ENCODE measurements around the gene LYL1. TPM values are rescaled to one million over a fixed set of nuclear protein-coding genes. Genes with fewer than 3 reads are reported as not detected.

The LYL1 gene
- total and polyA plus RNA-seq, 4 donors = 12.9 to 34.1 (median 20.7) TPM

GRCh38 chr19:13057744-13058143 lies 44.9 kb downstream of the LYL1 start:
- DNase-seq (peak; percentile 83 to 93 (median 92)), ATAC-seq (ENCODE audit: insufficient read depth, low FRiP score) (no peak)
- Histone ChIP-seq H3K9me3 (ENCODE audit: control insufficient read depth in 4 of 4, insufficient read depth in 3 of 4, low read length in 3 of 4) (no peaks in the 10 kb centered on the region), H3K4me1 (ENCODE audit: control insufficient read depth in 5 of 5, insufficient read depth in 5 of 5, low read length in 5 of 5) (peaks cover 15 to 88% (median 51%) of the 10 kb centered on the region in 5 donors), H3K27me3 (ENCODE audit: control insufficient read depth in 3 of 3, insufficient read depth in 3 of 3, low read length in 2 of 3) (no peaks in the 10 kb centered on the region), H3K4me3 (no peak overlapping the region), H3K27ac (ENCODE audit: low read depth in 1 of 2, low read length in 1 of 2) (peak overlapping the region; percentile 6 to 98), H3K9ac (ENCODE audit: insufficient read depth in 1 of 2, low read length in 2 of 2) (no peak overlapping the region), H3K36me3 (ENCODE audit: control insufficient read depth in 4 of 4, insufficient read depth in 4 of 4, low read length in 4 of 4) (no peaks in the 10 kb centered on the region)
- WGBS, 2 donors = 63 to 65% methylated on average over 2 of the region's 2 CpGs
- TF ChIP-seq, protein P1, sequence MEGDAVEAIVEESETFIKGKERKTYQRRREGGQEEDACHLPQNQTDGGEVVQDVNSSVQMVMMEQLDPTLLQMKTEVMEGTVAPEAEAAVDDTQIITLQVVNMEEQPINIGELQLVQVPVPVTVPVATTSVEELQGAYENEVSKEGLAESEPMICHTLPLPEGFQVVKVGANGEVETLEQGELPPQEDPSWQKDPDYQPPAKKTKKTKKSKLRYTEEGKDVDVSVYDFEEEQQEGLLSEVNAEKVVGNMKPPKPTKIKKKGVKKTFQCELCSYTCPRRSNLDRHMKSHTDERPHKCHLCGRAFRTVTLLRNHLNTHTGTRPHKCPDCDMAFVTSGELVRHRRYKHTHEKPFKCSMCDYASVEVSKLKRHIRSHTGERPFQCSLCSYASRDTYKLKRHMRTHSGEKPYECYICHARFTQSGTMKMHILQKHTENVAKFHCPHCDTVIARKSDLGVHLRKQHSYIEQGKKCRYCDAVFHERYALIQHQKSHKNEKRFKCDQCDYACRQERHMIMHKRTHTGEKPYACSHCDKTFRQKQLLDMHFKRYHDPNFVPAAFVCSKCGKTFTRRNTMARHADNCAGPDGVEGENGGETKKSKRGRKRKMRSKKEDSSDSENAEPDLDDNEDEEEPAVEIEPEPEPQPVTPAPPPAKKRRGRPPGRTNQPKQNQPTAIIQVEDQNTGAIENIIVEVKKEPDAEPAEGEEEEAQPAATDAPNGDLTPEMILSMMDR (IDR thresholded peaks at IDR 0.05; ENCODE audit: control extremely low read depth, extremely low read depth) = no peak

GRCh38 chr19:13057147-13057572 lies 45.5 kb downstream of the LYL1 start:
- peaks cover 15 to 94% (median 57%) of the 10 kb centered on the region in 5 donors for H3K4me1 ChIP-seq (ENCODE audit: control insufficient read depth in 5 of 5, insufficient read depth in 5 of 5, low read length in 5 of 5)
- no peaks in the 10 kb centered on the region for H3K27me3 ChIP-seq (ENCODE audit: control insufficient read depth in 3 of 3, insufficient read depth in 3 of 3, low read length in 2 of 3)
- ATAC-seq (ENCODE audit: insufficient read depth, low FRiP score) (no peak), DNase-seq (peak; percentile 66 to 72 (median 71))
- H3K9me3 ChIP-seq (ENCODE audit: control insufficient read depth in 4 of 4, insufficient read depth in 3 of 4, low read length in 3 of 4) = no peaks in the 10 kb centered on the region
- 36 to 65% methylated on average over 15 of the region's 15 CpGs for WGBS, 2 donors
- no peak overlapping the region for H3K4me3 ChIP-seq
- H3K27ac ChIP-seq (ENCODE audit: low read depth in 1 of 2, low read length in 1 of 2) = peak overlapping the region; percentile 17 to 98
- TF ChIP-seq, protein P1 (IDR thresholded peaks at IDR 0.05; ENCODE audit: control extremely low read depth, extremely low read depth) = no peak
- H3K36me3 ChIP-seq (ENCODE audit: control insufficient read depth in 4 of 4, insufficient read depth in 4 of 4, low read length in 4 of 4) = peaks cover 0 to 3% (median 0%) of the 10 kb centered on the region in 4 donors
- peak overlapping the region in 1 of 2 donors; percentile 51 for H3K9ac ChIP-seq (ENCODE audit: insufficient read depth in 1 of 2, low read length in 2 of 2)

DNA sequence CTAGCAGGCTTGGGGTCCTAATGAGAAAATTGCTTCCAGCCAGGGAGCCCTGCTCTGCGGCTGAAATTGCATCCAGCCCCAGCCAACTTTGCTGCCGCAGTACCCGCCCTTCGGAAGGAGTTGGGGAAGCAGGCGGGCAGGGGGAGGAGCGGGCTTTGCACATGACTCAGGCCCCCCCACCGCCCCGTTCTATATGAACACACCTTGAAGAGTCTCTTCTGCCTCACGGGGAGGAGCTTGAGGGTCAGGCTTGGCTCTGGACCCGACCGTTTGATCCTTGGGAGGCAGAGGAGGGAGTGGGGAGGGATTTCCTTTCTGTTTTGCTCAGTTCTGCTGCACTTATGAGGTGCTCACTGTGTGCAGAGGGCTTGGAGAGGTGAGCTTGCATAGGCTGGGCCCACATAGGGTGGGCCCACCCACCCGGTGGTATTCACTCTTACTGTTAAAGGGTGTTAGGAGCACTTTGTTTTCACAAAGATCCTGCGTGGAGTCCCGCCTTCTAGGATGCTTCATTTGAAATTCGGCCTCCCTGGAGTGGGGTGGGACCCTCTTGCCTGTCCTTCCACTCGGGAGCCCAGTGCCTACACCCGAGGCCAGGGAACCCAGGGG lies 46.5 kb downstream of the LYL1 start:
- ATAC-seq (ENCODE audit: insufficient read depth, low FRiP score) (no peak), DNase-seq (peak; percentile 73 to 88 (median 84))
- no peaks in the 10 kb centered on the region for H3K27me3 ChIP-seq (ENCODE audit: control insufficient read depth in 3 of 3, insufficient read depth in 3 of 3, low read length in 2 of 3)
- peak overlapping the region; percentile 89 to 98 for H3K27ac ChIP-seq (ENCODE audit: low read depth in 1 of 2, low read length in 1 of 2)
- no peak overlapping the region for H3K4me3 ChIP-seq
- H3K9ac ChIP-seq (ENCODE audit: insufficient read depth in 1 of 2, low read length in 2 of 2) = peak overlapping the region; percentile 24 to 64
- TF ChIP-seq, protein P1 (IDR thresholded peaks at IDR 0.05; ENCODE audit: control extremely low read depth, extremely low read depth) = no peak
- H3K4me1 ChIP-seq (ENCODE audit: control insufficient read depth in 5 of 5, insufficient read depth in 5 of 5, low read length in 5 of 5) = peaks cover 15 to 97% (median 65%) of the 10 kb centered on the region in 5 donors
- 32 to 63% methylated on average over 16 to 17 of the region's 17 CpGs for WGBS, 2 donors
- H3K9me3 ChIP-seq (ENCODE audit: control insufficient read depth in 4 of 4, insufficient read depth in 3 of 4, low read length in 3 of 4) = no peaks in the 10 kb centered on the region
- peaks cover 0 to 4% (median 0%) of the 10 kb centered on the region in 4 donors for H3K36me3 ChIP-seq (ENCODE audit: control insufficient read depth in 4 of 4, insufficient read depth in 4 of 4, low read length in 4 of 4)
